HUES64 (cell line): ENCODE measurements around the gene RNU11.
A peak's percentile ranks its signal among the peaks of the same experiment; 100 is the strongest.
"Not testable (repeated sequence)": the region's sequence is repeated elsewhere in the genome, so short reads cannot be mapped to it uniquely, and the experiment has no call there.

ENCODE experiments used
- H3K27ac ChIP-seq: 2 replicates; pipeline ENCODE4 v1.7.0; 2013; ENCODE audit warnings: low read depth, low read length, inconsistent platforms
- H3K27me3 ChIP-seq: 2 replicates; pipeline ENCODE4 v1.6.1; 2013; ENCODE audit warnings: mild to moderate bottlenecking, low read length; ENCODE audit not compliant: insufficient read depth
- H3K36me3 ChIP-seq: 2 replicates; pipeline ENCODE4 v1.6.1; 2013; ENCODE audit warnings: mild to moderate bottlenecking, low read length; ENCODE audit not compliant: insufficient read depth
- H3K4me1 ChIP-seq: 2 replicates; pipeline ENCODE4 v1.6.1; 2013; ENCODE audit warnings: mild to moderate bottlenecking, low read length, moderate library complexity; ENCODE audit not compliant: insufficient read depth
- H3K4me3 ChIP-seq: 2 replicates; pipeline ENCODE4 v1.5.1; 2013; ENCODE audit warnings: mild to moderate bottlenecking, low read length, moderate library complexity
- H3K9ac ChIP-seq: 2 replicates; pipeline ENCODE4 v1.6.1; 2013; ENCODE audit warnings: mild to moderate bottlenecking, low read depth, low read length
- H3K9me3 ChIP-seq: 2 replicates; pipeline ENCODE4 v1.6.1; 2013; ENCODE audit warnings: low read depth, low read length; ENCODE audit not compliant: insufficient read depth
- WGBS: fragments of 150-250, 120-280 bp; methylation state at CpG from one replicate; pipeline ENCODE4 v1.1.7; 2013; ENCODE audit warnings: missing lambda C conversion rate; 5-methylcytosine and 5-hydroxymethylcytosine counted together

Gene RNU11

DNA sequence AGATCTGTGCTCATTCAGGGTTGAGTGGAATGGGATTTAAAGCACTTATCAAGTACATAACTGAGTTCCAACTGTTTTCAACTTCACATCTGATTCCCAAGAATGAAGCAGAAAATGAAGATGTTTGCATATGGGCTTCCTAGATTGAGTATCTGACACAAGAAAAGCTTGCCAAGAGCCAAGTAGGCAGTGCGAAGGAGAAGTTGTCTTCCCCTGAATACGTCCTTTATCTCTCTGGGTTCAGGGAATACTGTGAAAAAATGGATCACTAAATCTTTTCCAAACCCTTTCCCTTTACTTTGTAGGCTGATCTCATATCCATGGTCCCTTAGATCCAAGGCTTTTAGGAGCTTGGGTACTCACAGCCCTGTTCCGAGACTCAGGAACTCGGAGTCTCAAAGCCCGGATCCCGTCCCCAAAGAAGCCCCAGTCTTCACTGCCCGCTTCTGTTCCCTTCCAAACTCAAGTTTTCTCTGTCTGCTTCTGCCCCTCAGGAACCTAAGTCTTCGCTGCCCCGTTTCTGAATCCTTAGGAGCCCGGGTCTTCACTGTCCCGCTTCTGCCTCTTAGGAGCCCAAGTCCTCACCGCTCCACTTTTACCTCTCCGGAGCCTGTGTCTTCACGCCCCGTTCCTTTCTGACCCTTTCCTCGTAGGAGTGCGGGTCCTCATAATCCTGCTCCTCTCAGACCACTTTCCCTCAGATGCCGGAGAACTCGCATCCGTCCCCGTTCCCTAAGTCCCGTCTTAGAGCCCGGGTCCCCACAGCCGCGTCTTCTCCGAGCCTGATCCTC, 6.1 kb upstream of the RNU11 start:
- peak overlapping the region; percentile 89 for H3K9ac ChIP-seq
- H3K9me3 ChIP-seq = no peaks in the 10 kb centered on the region
- H3K4me3 ChIP-seq = peak overlapping the region; percentile 98
- peak overlapping the region; percentile 95 for H3K27ac ChIP-seq
- H3K27me3 ChIP-seq = no peaks in the 10 kb centered on the region
- H3K36me3 ChIP-seq = no peaks in the 10 kb centered on the region
- H3K4me1 ChIP-seq = peaks cover 10% of the 10 kb centered on the region
- 1% methylated on average over 26 of the region's 26 CpGs for WGBS

DNA sequence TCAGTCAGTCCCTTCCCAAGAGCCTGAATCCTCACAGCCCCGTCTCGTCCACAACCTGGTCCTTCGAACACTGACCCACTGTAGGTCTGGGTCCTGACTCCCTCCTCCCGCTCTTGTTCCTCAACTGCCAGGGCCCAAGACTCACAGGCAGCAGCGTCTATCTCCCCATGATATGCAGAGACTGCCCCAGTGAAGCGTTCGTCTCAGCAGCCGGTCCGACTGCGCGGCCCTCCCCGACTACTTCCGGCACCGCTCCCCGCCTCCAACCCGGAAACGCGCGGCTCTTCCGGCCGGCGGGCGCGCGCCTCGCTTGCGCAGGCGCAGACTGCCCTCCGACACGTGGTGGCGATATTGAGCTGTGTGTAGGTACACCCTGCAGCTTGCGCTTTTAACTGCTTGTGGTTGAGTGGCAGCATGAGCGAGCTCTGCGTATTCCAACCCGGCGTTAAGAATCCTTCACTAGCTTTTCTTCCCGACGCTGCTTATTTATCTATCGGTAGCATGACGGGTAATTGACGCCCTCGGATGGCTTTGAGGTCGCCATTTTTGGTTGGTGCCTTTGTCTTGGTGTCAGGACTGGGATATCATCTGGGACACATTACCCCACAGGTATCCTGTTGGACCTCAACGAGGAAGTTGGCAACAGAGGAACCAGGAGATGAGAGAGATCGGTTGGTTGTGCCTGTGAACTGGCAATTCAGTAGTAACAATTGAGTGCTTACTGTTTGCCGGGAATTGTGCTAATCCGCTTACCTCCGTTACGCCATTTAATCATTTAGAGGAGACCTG, 5.4 kb upstream of the RNU11 start, which contains the start of gene TAF12:
Gene TAF12, minus strand, starts transcription at position 221 of the 789 bp plus-strand sequence. CDS start 20,986 bp downstream, outside the sequence.
- Histone ChIP-seq H3K36me3 (no peaks in the 10 kb centered on the region), H3K9me3 (no peaks in the 10 kb centered on the region), H3K4me3 (peak within 1 kb of the TSS; percentile 98), H3K27me3 (no peaks in the 10 kb centered on the region), H3K4me1 (peaks cover 13% of the 10 kb centered on the region), H3K9ac (peak within 1 kb of the TSS; percentile 89), H3K27ac (peak within 1 kb of the TSS; percentile 95)
- 8% methylated on average over 49 of the region's 49 CpGs for WGBS

DNA sequence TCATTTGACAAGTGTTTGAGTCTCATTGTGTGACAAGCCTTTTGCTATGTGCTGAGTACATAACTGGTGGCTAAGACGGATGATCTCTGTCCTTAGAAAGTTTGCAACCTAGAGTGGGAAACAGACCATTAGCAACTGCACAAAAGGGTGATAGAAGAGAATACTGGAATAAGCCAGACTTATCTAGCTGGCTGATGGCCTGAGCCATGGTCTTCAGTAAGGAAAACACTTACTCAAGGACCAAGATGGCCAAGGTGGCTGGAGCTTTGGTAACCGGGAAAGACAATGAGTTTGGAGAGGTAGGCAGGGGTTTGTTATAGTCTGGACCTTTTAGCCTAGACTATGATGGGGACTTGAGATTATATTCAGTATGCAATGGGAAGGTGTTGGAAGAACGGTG, 3.9 kb upstream of the RNU11 start:
- H3K9ac ChIP-seq = no peak overlapping the region
- no peaks in the 10 kb centered on the region for H3K36me3 ChIP-seq
- H3K27ac ChIP-seq = no peak overlapping the region
- 78% methylated on average over 3 of the region's 3 CpGs for WGBS
- H3K27me3 ChIP-seq = no peaks in the 10 kb centered on the region
- H3K9me3 ChIP-seq = no peaks in the 10 kb centered on the region
- peaks cover 13% of the 10 kb centered on the region for H3K4me1 ChIP-seq
- no peak overlapping the region for H3K4me3 ChIP-seq

DNA sequence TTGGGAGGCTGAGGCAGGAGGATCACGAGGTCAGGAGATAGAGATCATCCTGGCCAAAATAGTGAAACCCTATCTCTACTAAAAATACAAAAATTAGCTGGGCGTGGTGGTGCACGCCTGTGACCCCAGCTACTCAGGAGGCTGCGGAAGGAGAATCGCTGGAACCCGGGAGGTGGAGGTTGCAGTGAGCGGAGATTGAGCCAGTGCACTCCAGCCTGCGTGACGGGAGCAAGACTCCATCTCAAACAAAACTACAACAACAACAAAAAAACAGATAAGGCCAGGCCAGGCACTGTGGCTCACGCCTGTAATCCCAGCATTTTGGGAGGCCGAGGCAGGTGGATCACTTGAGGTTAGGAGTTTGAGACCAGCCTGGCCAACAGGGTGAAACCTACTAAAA, 3.0 kb upstream of the RNU11 start:
- H3K4me1 ChIP-seq = peaks cover 13% of the 10 kb centered on the region
- H3K9ac ChIP-seq, H3K9me3 ChIP-seq, H3K36me3 ChIP-seq, H3K27me3 ChIP-seq, H3K27ac ChIP-seq, H3K4me3 ChIP-seq: not testable (repeated sequence)
- 94% methylated on average over 11 of the region's 11 CpGs for WGBS

DNA sequence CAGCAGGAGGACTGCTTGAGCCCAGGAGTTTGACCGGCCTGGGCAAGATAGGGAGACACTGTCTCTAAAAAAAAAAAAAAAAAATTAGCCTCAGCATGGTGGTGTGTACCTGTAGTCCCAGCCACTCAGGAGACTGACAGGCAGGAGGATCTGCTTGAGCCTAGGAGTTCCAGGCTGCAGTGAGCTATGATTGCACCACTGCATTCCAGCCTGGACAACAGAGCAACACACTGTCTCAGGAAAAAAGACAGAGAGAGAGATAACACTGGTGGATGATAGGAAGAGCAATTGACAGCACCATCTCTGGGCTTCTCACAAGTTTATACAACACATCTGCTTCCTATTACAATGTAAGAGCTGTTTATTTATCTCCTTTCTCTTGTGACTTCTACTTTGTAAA, 2.4 kb upstream of the RNU11 start:
- Histone ChIP-seq H3K9ac (no peak overlapping the region), H3K4me1 (peaks cover 13% of the 10 kb centered on the region), H3K4me3 (no peak overlapping the region), H3K27ac (no peak overlapping the region), H3K27me3 (no peaks in the 10 kb centered on the region), H3K36me3 (no peaks in the 10 kb centered on the region), H3K9me3 (no peaks in the 10 kb centered on the region)
- 89% methylated on average over 1 of the region's 1 CpG for WGBS

DNA sequence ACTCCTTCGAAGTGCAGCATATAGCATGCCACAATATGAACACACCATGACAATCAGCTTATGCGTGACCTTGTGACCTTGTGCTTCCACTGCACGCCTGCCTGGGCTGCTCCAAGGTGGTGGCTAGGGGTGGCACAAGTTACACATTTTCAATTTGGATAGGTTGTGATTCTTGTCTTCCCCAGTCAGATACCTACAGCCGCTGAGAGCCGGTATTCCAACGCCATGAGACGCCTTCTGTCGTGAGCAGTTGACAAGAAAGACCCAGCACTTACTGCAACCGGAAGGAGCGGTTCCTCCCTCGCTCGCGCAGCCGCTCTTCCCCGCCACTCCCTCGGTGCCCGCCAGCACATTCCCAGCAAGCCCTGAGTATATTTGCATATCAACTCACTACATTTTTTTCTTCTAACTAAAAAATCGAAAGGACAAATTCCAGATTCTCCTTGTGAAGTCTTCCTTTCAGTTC, 359 bp upstream of the RNU11 start:
- no peaks in the 10 kb centered on the region for H3K9me3 ChIP-seq
- peak overlapping the region; percentile 98 for H3K27ac ChIP-seq
- no peaks in the 10 kb centered on the region for H3K36me3 ChIP-seq
- peaks cover 8% of the 10 kb centered on the region for H3K4me1 ChIP-seq
- H3K9ac ChIP-seq = peak overlapping the region; percentile 97
- no peaks in the 10 kb centered on the region for H3K27me3 ChIP-seq
- 10% methylated on average over 18 of the region's 18 CpGs for WGBS
- peak overlapping the region; percentile 54 for H3K4me3 ChIP-seq

DNA sequence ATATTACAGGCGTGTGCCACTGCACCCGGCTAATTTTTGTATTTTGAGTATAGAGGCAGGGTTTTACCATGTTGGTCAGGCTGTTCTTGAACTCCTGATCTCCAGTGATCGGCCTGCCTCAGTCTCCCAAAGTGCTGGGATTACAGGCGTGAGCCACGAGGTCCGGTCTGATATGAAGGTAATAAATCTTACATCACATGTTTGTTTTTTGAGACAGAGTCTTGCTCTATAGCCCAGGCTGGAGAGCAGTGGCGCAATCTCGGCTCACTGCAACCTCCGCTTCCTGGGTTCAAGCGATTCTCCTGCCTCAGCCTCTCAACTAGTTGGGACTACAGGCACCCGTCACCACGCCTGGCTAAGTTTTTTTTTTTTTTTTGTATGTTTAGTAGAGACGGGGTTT, 4.7 kb downstream of the RNU11 start:
- H3K27me3 ChIP-seq, H3K4me3 ChIP-seq, H3K4me1 ChIP-seq, H3K9me3 ChIP-seq, H3K36me3 ChIP-seq, H3K27ac ChIP-seq, H3K9ac ChIP-seq: not testable (repeated sequence)
- WGBS = 90% methylated on average over 13 of the region's 13 CpGs

DNA sequence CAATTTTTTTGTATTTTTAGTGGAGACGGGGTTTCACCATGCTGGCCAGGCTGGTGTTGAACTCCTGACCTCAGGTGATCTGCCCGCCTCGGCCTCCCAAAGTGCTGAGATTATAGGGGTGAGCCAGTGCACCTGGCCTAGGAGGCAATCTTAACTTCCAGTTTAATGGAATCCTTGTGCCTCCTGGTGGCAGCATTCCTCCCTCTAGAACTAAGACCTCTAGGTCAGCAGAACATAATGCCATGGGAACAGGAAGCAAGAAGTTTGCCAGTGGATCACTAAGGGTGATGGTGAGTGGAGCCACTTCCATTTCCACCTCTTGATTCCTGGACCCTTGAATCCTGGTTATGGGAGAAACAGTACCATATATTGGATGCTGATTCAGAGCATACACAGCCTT, 5.5 kb downstream of the RNU11 start:
- not testable (repeated sequence) for H3K27me3 ChIP-seq, H3K4me3 ChIP-seq, H3K9ac ChIP-seq, H3K36me3 ChIP-seq, H3K4me1 ChIP-seq, H3K27ac ChIP-seq, H3K9me3 ChIP-seq
- 81% methylated on average over 3 of the region's 3 CpGs for WGBS

DNA sequence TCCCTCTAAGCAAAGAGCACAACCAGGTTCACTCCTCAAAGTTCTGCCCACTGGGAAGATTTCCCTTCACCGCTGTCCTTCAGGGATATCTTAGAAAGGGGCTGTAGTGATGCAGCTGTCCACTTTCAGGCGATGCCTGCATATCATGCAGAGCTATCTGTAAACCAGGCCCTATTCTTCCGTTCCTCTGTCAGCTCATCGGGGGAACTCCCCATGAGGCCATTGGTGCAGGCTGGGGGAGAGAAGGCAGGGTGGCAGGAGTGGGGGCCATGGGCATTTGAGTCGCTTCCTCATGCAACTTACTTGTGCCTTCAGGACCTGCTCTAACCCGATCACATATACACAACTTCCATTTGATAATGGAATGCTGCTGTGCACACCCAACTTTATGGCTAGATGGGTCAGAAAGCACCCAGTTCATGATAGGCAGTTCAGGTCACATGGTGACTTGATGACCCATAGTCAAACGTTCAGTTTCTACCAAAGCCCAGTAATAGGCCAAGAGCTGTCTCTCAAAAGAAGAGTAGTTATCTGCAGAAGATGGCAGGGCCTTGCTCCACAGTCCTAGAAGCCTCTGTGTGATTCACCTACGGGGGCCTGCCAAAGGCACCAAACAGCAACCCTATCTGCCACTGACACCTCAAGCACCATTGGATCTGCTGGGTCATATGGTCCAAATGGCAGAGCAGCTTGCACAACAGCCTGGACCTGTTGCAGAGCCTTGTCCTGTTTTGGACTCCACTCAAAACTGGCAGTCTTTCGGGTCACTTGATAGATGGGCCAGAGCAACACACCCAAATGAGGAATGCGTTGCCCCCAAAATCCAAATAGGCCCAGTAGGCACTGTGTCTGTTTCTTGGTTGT, 7.3 kb downstream of the RNU11 start:
- H3K9me3 ChIP-seq, H3K4me3 ChIP-seq, H3K9ac ChIP-seq, H3K36me3 ChIP-seq, H3K4me1 ChIP-seq, H3K27ac ChIP-seq, H3K27me3 ChIP-seq: not testable (repeated sequence)
- 92% methylated on average over 10 of the region's 10 CpGs for WGBS

DNA sequence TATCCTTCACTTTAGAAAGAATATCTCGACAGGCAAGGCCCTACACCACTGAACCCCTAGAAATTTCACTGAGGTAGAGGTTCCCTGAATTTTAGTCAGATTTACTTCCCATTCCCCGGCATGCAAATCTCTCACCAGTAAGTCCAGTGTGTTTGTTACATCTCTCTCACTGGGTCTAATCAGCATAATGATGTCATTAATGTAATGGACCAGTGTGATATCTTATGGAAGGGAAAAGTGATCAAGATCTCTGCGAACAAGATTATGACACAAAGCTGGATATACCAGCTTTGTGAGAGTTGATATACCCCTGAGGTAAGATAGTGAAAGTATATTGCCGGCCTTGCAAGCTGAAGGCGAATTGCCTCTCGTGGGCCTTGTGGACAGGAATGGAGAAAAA, 7.9 kb downstream of the RNU11 start:
- Histone ChIP-seq H3K9ac (no peak overlapping the region), H3K36me3 (no peaks in the 10 kb centered on the region), H3K27ac (no peak overlapping the region), H3K4me1 (no peaks in the 10 kb centered on the region), H3K4me3 (no peak overlapping the region), H3K9me3 (no peaks in the 10 kb centered on the region), H3K27me3 (no peaks in the 10 kb centered on the region)
- WGBS = 89% methylated on average over 6 of the region's 6 CpGs
